Measurements from ENCODE around the gene FAM117A.

- no peak for TF ChIP-seq RNF2 (IDR thresholded peaks at IDR 0.05; ENCODE audit: borderline replicate concordance, low read depth)
- no peak for TF ChIP-seq CTCF (IDR thresholded peaks at IDR 0.05)
- TF ChIP-seq PHF8 (IDR thresholded peaks at IDR 0.05; ENCODE audit: borderline replicate concordance, low read depth), result no peak
- no peak for TF ChIP-seq RFX5 (IDR thresholded peaks at IDR 0.05)
- no peak for TF ChIP-seq POLR2A (IDR thresholded peaks at IDR 0.05; ENCODE audit: low read length)
- TF ChIP-seq, protein P1, sequence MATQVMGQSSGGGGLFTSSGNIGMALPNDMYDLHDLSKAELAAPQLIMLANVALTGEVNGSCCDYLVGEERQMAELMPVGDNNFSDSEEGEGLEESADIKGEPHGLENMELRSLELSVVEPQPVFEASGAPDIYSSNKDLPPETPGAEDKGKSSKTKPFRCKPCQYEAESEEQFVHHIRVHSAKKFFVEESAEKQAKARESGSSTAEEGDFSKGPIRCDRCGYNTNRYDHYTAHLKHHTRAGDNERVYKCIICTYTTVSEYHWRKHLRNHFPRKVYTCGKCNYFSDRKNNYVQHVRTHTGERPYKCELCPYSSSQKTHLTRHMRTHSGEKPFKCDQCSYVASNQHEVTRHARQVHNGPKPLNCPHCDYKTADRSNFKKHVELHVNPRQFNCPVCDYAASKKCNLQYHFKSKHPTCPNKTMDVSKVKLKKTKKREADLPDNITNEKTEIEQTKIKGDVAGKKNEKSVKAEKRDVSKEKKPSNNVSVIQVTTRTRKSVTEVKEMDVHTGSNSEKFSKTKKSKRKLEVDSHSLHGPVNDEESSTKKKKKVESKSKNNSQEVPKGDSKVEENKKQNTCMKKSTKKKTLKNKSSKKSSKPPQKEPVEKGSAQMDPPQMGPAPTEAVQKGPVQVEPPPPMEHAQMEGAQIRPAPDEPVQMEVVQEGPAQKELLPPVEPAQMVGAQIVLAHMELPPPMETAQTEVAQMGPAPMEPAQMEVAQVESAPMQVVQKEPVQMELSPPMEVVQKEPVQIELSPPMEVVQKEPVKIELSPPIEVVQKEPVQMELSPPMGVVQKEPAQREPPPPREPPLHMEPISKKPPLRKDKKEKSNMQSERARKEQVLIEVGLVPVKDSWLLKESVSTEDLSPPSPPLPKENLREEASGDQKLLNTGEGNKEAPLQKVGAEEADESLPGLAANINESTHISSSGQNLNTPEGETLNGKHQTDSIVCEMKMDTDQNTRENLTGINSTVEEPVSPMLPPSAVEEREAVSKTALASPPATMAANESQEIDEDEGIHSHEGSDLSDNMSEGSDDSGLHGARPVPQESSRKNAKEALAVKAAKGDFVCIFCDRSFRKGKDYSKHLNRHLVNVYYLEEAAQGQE (IDR thresholded peaks at IDR 0.05), result no peak
- TF ChIP-seq, protein P2, sequence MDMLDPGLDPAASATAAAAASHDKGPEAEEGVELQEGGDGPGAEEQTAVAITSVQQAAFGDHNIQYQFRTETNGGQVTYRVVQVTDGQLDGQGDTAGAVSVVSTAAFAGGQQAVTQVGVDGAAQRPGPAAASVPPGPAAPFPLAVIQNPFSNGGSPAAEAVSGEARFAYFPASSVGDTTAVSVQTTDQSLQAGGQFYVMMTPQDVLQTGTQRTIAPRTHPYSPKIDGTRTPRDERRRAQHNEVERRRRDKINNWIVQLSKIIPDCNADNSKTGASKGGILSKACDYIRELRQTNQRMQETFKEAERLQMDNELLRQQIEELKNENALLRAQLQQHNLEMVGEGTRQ (IDR thresholded peaks at IDR 0.05), result no peak
- no peak for TF ChIP-seq CHD4 (IDR thresholded peaks at IDR 0.05; ENCODE audit: borderline replicate concordance)
These were observed 99.2 kb downstream of the FAM117A start for GRCh38 chr17:49664706-49665211.
